ENCODE data around the gene PROSER1.
A peak's percentile ranks its signal among the peaks of the same experiment; 100 is the strongest.
"Not testable (repeated sequence)": the region's sequence is repeated elsewhere in the genome, so short reads cannot be mapped to it uniquely, and the experiment has no call there.

Gene PROSER1

GRCh38 chr13:39037880-39038568, at the start of gene PROSER1, which contains the start of gene NHLRC3:
Gene PROSER1, minus strand, starts transcription at chr13:39038089. Its CDS starts 847 bp downstream, at chr13:39037242.
Gene NHLRC3, plus strand, starts transcription at chr13:39038456. Its CDS starts 184 bp downstream, at chr13:39038640.
- no peaks in the 10 kb centered on the region for H3K9me3 ChIP-seq (ENCODE audit: control insufficient read depth, insufficient read depth, low read length)
- peaks cover 5% of the 10 kb centered on the region for H3K4me1 ChIP-seq (ENCODE audit: control insufficient read depth, insufficient read depth, low read length)
- H3K36me3 ChIP-seq (ENCODE audit: control insufficient read depth, insufficient read depth, low read length) = no peaks in the 10 kb centered on the region
- H3K4me3 ChIP-seq (ENCODE audit: low read depth, low read length) = peak within 1 kb of the TSS; percentile 84
- no peaks in the 10 kb centered on the region for H3K27me3 ChIP-seq (ENCODE audit: control insufficient read depth, insufficient read depth, low read length)
- peak within 1 kb of the TSS; percentile 83 for H3K9ac ChIP-seq (ENCODE audit: low read depth, low read length)

DNA sequence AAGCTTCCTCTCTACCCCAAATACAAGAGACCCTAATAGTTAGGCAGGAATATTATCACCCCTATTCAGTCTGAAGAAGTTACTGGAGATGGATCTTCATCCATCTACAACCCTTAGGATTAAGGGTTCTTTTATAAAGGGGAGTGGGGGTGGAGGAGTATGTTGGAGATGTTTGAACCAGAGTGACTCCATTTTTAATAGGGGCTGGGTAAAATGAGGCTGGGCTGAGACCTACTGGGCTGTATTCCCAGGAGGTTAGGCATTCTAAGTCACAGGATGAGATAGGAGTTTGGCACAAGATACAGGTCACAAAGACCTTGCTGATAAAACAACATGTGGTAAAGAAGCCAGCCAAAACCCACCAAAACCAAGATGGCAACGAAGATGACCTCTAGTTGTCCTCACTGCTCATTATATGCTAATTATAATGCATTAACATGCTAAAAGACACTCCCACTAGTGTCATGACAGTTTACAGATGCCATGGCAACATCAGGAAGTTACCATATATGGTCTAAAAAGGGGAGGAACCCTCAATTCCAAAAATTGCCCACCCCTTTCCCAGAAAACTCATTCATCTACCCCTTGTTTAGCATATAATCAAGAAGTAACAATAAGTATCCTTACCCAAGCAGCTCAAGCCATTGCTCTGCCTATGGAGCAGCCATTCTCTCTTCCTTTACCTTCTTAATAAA, 48.5 kb upstream of the PROSER1 start:
- H3K36me3 ChIP-seq (ENCODE audit: control insufficient read depth, insufficient read depth, low read length); H3K27me3 ChIP-seq (ENCODE audit: control insufficient read depth, insufficient read depth, low read length); H3K9ac ChIP-seq (ENCODE audit: low read depth, low read length); H3K4me3 ChIP-seq (ENCODE audit: low read depth, low read length); H3K9me3 ChIP-seq (ENCODE audit: control insufficient read depth, insufficient read depth, low read length); H3K4me1 ChIP-seq (ENCODE audit: control insufficient read depth, insufficient read depth, low read length): not testable (repeated sequence)

DNA sequence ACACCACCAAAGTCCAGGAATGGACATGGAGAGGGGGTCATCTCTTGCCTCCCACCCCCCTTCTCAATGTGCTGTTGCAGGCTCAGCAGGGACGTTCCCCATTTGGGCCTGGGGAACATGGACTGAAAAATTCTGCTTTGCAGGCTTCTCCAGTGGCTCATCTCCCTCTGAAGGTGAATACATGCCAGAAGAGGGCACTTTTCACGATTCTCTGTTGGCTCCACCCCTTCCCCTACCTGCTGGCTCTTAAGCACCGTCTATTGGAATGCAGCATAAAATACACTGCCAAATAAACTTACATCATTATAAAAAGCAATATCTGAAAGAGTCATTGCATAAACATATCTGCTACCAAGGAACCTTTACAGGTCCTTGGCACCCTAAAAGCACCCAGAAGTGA, 36.1 kb upstream of the PROSER1 start:
- no peak overlapping the region for H3K4me3 ChIP-seq (ENCODE audit: low read depth, low read length)
- H3K4me1 ChIP-seq (ENCODE audit: control insufficient read depth, insufficient read depth, low read length) = no peaks in the 10 kb centered on the region
- H3K27me3 ChIP-seq (ENCODE audit: control insufficient read depth, insufficient read depth, low read length) = no peaks in the 10 kb centered on the region
- no peaks in the 10 kb centered on the region for H3K36me3 ChIP-seq (ENCODE audit: control insufficient read depth, insufficient read depth, low read length)
- no peaks in the 10 kb centered on the region for H3K9me3 ChIP-seq (ENCODE audit: control insufficient read depth, insufficient read depth, low read length)
- no peak overlapping the region for H3K9ac ChIP-seq (ENCODE audit: low read depth, low read length)

DNA sequence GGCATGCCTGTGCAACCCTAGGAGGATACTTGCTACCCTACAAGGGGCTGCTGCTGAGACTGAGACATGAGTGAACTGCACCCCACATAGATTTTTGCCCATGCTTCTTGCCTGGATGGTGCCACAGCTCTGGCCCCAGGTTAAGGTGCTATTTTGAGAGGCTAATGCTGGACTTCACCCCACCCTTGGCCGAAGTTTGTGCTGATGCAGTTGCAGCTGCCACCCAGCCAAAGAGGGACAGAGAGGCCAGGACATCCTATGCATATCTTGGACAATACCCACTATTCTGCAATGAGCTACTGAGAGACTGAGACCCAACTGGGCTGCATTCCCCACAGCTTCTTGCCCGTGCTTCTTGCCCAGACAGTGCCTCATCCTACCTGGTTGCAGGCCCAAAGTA, 35.0 kb upstream of the PROSER1 start:
- Histone ChIP-seq H3K27me3 (ENCODE audit: control insufficient read depth, insufficient read depth, low read length) (no peaks in the 10 kb centered on the region), H3K9ac (ENCODE audit: low read depth, low read length) (no peak overlapping the region), H3K4me1 (ENCODE audit: control insufficient read depth, insufficient read depth, low read length) (no peaks in the 10 kb centered on the region), H3K9me3 (ENCODE audit: control insufficient read depth, insufficient read depth, low read length) (no peaks in the 10 kb centered on the region), H3K4me3 (ENCODE audit: low read depth, low read length) (no peak overlapping the region), H3K36me3 (ENCODE audit: control insufficient read depth, insufficient read depth, low read length) (no peaks in the 10 kb centered on the region)

- H3K4me1 ChIP-seq (ENCODE audit: control insufficient read depth, insufficient read depth, low read length) = no peaks in the 10 kb centered on the region
- H3K36me3 ChIP-seq (ENCODE audit: control insufficient read depth, insufficient read depth, low read length) = no peaks in the 10 kb centered on the region
- H3K4me3 ChIP-seq (ENCODE audit: low read depth, low read length) = no peak overlapping the region
- H3K9me3 ChIP-seq (ENCODE audit: control insufficient read depth, insufficient read depth, low read length) = no peaks in the 10 kb centered on the region
- H3K9ac ChIP-seq (ENCODE audit: low read depth, low read length) = no peak overlapping the region
- H3K27me3 ChIP-seq (ENCODE audit: control insufficient read depth, insufficient read depth, low read length) = no peaks in the 10 kb centered on the region
Measured at GRCh38 chr13:39062004-39062403, 24.1 kb upstream of the PROSER1 start.

DNA sequence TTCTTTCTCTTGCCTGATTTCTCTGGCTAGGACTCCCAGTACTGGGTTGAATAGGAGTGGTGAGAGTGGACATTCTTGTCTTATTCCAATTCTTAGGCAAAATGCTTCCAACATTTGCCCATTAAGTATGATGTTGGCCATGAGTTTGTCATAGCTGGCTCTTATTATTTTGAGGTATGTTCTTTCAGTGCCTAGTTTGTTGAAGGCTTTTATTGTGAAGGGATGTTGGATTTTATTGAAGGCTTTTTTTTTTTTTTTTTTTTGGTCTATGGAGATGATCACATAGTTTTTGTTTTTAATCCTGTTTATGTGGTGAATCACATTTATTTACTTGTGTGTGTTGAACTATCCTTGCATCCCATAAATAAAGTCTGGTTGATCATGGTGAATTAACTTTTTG, 20.2 kb upstream of the PROSER1 start:
- Histone ChIP-seq H3K36me3 (ENCODE audit: control insufficient read depth, insufficient read depth, low read length) (no peaks in the 10 kb centered on the region), H3K9me3 (ENCODE audit: control insufficient read depth, insufficient read depth, low read length) (no peaks in the 10 kb centered on the region), H3K4me1 (ENCODE audit: control insufficient read depth, insufficient read depth, low read length) (no peaks in the 10 kb centered on the region), H3K4me3 (ENCODE audit: low read depth, low read length) (no peak overlapping the region), H3K27me3 (ENCODE audit: control insufficient read depth, insufficient read depth, low read length) (no peaks in the 10 kb centered on the region), H3K9ac (ENCODE audit: low read depth, low read length) (no peak overlapping the region)

DNA sequence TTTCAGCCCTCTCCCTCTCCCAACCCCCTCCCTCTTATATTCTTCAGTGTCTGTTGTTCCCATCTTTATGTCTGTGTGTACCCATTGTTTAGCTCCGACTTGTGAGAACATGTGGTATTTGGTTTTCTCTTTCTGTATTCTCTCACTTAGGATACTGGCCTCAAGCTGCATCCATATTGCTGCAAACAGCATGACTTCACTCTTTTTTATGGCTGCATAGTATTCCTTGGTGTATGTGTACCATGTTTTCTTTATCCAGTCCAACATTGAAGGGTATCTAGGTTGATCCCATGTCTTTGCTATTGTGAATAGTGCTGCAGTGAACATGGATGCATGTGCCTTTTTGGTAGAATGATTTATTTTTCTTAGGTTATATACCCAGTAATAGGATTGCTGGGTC, 18.1 kb upstream of the PROSER1 start:
- Histone ChIP-seq H3K4me3 (ENCODE audit: low read depth, low read length) (no peak overlapping the region), H3K27me3 (ENCODE audit: control insufficient read depth, insufficient read depth, low read length) (no peaks in the 10 kb centered on the region), H3K36me3 (ENCODE audit: control insufficient read depth, insufficient read depth, low read length) (no peaks in the 10 kb centered on the region)

DNA sequence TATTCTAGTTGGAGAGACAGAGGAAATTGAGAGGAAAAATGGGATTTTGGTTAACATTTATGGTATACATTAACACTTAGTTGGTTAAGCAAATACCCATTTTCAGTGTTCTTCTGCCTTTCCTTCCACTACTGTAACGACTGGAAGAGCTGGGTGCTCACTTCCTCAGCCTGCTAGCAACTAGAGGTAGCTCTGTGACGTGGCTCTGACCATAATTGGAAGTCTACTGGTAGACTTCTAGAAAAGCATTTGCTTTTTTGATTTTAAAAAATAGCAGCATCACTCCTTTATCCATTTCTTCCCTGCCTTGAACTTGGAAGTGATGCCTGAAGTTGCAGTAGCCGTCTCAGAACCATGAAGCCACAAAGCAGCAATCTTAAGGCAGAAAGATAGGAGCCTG, 16.2 kb upstream of the PROSER1 start:
- Histone ChIP-seq H3K27me3 (ENCODE audit: control insufficient read depth, insufficient read depth, low read length) (no peaks in the 10 kb centered on the region), H3K9me3 (ENCODE audit: control insufficient read depth, insufficient read depth, low read length) (no peaks in the 10 kb centered on the region), H3K4me3 (ENCODE audit: low read depth, low read length) (no peak overlapping the region), H3K9ac (ENCODE audit: low read depth, low read length) (no peak overlapping the region), H3K36me3 (ENCODE audit: control insufficient read depth, insufficient read depth, low read length) (no peaks in the 10 kb centered on the region), H3K4me1 (ENCODE audit: control insufficient read depth, insufficient read depth, low read length) (peaks cover 6% of the 10 kb centered on the region)

More for the DNA sequence above, 18.1 kb upstream of the PROSER1 start:
- H3K9me3 ChIP-seq (ENCODE audit: control insufficient read depth, insufficient read depth, low read length) = no peaks in the 10 kb centered on the region
- peaks cover 6% of the 10 kb centered on the region for H3K4me1 ChIP-seq (ENCODE audit: control insufficient read depth, insufficient read depth, low read length)
- no peak overlapping the region for H3K9ac ChIP-seq (ENCODE audit: low read depth, low read length)

GRCh38 chr13:39052944-39053343, 15.1 kb upstream of the PROSER1 start:
- Histone ChIP-seq H3K27me3 (ENCODE audit: control insufficient read depth, insufficient read depth, low read length) (no peaks in the 10 kb centered on the region), H3K4me3 (ENCODE audit: low read depth, low read length) (no peak overlapping the region), H3K4me1 (ENCODE audit: control insufficient read depth, insufficient read depth, low read length) (peaks cover 6% of the 10 kb centered on the region), H3K9me3 (ENCODE audit: control insufficient read depth, insufficient read depth, low read length) (no peaks in the 10 kb centered on the region), H3K9ac (ENCODE audit: low read depth, low read length) (no peak overlapping the region), H3K36me3 (ENCODE audit: control insufficient read depth, insufficient read depth, low read length) (no peaks in the 10 kb centered on the region)

DNA sequence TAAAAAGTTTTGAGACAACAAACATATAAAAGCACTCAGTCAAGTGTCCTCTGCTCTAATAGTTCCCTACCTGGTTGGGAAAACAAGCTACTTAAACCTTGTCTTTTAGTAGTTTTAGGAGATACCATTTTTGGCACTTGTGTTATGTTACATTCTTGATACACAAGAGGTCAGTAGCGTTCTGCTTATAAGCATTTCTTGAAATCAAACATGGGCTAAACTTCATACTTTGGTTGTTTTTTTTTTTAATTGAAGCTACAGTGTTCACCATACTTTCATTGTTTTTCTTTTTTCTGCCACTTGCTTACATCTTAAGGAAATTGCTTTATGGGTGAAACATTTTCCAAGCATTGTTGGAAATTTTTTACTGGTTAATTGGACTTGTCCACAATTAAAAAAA, 13.3 kb upstream of the PROSER1 start:
- Histone ChIP-seq H3K36me3 (ENCODE audit: control insufficient read depth, insufficient read depth, low read length) (no peaks in the 10 kb centered on the region), H3K4me1 (ENCODE audit: control insufficient read depth, insufficient read depth, low read length) (peaks cover 8% of the 10 kb centered on the region), H3K9ac (ENCODE audit: low read depth, low read length) (no peak overlapping the region), H3K9me3 (ENCODE audit: control insufficient read depth, insufficient read depth, low read length) (no peaks in the 10 kb centered on the region), H3K27me3 (ENCODE audit: control insufficient read depth, insufficient read depth, low read length) (no peaks in the 10 kb centered on the region), H3K4me3 (ENCODE audit: low read depth, low read length) (no peak overlapping the region)

- H3K4me1 ChIP-seq (ENCODE audit: control insufficient read depth, insufficient read depth, low read length) = peaks cover 8% of the 10 kb centered on the region
Measured at GRCh38 chr13:39049274-39049673, 11.4 kb upstream of the PROSER1 start.

DNA sequence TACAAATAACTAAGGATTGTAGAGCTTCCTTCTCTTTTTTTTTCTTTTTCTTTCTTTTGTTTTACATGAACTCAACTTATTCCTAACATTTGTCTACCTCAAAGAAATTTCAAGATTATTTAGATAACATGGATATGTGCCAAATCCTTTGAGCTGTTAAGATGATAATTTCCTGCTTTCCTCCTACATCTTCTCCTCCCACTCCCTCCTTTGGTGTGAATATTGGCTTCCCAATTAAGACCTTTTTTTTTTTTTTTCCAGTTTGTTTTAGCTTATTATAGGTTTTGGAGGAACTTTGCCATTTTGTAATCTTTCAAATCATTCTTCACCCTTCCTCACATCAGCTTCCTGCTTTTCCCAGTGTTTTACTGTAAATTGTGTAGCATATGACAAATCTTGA, 10.9 kb upstream of the PROSER1 start:
- no peak overlapping the region for H3K4me3 ChIP-seq (ENCODE audit: low read depth, low read length)
- no peaks in the 10 kb centered on the region for H3K27me3 ChIP-seq (ENCODE audit: control insufficient read depth, insufficient read depth, low read length)
- peaks cover 8% of the 10 kb centered on the region for H3K4me1 ChIP-seq (ENCODE audit: control insufficient read depth, insufficient read depth, low read length)
- H3K36me3 ChIP-seq (ENCODE audit: control insufficient read depth, insufficient read depth, low read length) = no peaks in the 10 kb centered on the region
- H3K9me3 ChIP-seq (ENCODE audit: control insufficient read depth, insufficient read depth, low read length) = no peaks in the 10 kb centered on the region
- no peak overlapping the region for H3K9ac ChIP-seq (ENCODE audit: low read depth, low read length)

More at GRCh38 chr13:39049274-39049673, 11.4 kb upstream of the PROSER1 start:
- Histone ChIP-seq H3K4me3 (ENCODE audit: low read depth, low read length) (no peak overlapping the region), H3K9ac (ENCODE audit: low read depth, low read length) (no peak overlapping the region), H3K36me3 (ENCODE audit: control insufficient read depth, insufficient read depth, low read length) (no peaks in the 10 kb centered on the region), H3K27me3 (ENCODE audit: control insufficient read depth, insufficient read depth, low read length) (no peaks in the 10 kb centered on the region), H3K9me3 (ENCODE audit: control insufficient read depth, insufficient read depth, low read length) (no peaks in the 10 kb centered on the region)

Measured in iPS-15b (cell line).